ENCODE results near the gene HBZ. TPM values are rescaled to one million over a fixed set of nuclear protein-coding genes. Genes with fewer than 3 reads are reported as not detected.

HBZ gene
- total and polyA plus RNA-seq, 2 of the 13 experiments (the other 11 are each of a cell fraction or from before 2014, with no cell fraction given), result 0.21 TPM; not detected in 1

DNA sequence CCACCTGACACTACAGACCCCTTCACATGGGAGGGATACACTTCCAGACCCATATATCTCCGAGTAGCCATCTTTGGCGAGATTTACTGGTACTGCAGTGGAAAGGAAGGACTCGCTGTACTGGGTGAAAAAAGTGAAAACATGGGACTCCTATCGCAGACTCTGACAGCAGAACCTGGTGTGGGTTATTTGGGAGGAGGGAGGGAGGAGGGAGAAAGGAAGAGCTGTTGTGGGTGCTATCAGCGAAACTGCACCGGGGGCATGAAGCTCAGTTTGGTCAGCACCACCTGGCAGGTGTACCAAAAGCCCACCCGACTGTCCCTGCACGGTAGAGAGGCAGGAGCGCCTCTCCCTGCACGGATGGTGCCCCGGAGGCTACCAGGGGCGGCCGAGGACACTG lies 32.8 kb downstream of the HBZ start (continued):
- TF ChIP-seq, protein P1, sequence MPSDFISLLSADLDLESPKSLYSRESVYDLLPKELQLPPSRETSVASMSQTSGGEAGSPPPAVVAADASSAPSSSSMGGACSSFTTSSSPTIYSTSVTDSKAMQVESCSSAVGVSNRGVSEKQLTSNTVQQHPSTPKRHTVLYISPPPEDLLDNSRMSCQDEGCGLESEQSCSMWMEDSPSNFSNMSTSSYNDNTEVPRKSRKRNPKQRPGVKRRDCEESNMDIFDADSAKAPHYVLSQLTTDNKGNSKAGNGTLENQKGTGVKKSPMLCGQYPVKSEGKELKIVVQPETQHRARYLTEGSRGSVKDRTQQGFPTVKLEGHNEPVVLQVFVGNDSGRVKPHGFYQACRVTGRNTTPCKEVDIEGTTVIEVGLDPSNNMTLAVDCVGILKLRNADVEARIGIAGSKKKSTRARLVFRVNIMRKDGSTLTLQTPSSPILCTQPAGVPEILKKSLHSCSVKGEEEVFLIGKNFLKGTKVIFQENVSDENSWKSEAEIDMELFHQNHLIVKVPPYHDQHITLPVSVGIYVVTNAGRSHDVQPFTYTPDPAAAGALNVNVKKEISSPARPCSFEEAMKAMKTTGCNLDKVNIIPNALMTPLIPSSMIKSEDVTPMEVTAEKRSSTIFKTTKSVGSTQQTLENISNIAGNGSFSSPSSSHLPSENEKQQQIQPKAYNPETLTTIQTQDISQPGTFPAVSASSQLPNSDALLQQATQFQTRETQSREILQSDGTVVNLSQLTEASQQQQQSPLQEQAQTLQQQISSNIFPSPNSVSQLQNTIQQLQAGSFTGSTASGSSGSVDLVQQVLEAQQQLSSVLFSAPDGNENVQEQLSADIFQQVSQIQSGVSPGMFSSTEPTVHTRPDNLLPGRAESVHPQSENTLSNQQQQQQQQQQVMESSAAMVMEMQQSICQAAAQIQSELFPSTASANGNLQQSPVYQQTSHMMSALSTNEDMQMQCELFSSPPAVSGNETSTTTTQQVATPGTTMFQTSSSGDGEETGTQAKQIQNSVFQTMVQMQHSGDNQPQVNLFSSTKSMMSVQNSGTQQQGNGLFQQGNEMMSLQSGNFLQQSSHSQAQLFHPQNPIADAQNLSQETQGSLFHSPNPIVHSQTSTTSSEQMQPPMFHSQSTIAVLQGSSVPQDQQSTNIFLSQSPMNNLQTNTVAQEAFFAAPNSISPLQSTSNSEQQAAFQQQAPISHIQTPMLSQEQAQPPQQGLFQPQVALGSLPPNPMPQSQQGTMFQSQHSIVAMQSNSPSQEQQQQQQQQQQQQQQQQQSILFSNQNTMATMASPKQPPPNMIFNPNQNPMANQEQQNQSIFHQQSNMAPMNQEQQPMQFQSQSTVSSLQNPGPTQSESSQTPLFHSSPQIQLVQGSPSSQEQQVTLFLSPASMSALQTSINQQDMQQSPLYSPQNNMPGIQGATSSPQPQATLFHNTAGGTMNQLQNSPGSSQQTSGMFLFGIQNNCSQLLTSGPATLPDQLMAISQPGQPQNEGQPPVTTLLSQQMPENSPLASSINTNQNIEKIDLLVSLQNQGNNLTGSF (CRISPR knock-in tag; IDR thresholded peaks at IDR 0.05), result no peak
- TF ChIP-seq THAP11 (CRISPR knock-in tag; IDR thresholded peaks at IDR 0.05), result no peak
- TF ChIP-seq, protein P2, sequence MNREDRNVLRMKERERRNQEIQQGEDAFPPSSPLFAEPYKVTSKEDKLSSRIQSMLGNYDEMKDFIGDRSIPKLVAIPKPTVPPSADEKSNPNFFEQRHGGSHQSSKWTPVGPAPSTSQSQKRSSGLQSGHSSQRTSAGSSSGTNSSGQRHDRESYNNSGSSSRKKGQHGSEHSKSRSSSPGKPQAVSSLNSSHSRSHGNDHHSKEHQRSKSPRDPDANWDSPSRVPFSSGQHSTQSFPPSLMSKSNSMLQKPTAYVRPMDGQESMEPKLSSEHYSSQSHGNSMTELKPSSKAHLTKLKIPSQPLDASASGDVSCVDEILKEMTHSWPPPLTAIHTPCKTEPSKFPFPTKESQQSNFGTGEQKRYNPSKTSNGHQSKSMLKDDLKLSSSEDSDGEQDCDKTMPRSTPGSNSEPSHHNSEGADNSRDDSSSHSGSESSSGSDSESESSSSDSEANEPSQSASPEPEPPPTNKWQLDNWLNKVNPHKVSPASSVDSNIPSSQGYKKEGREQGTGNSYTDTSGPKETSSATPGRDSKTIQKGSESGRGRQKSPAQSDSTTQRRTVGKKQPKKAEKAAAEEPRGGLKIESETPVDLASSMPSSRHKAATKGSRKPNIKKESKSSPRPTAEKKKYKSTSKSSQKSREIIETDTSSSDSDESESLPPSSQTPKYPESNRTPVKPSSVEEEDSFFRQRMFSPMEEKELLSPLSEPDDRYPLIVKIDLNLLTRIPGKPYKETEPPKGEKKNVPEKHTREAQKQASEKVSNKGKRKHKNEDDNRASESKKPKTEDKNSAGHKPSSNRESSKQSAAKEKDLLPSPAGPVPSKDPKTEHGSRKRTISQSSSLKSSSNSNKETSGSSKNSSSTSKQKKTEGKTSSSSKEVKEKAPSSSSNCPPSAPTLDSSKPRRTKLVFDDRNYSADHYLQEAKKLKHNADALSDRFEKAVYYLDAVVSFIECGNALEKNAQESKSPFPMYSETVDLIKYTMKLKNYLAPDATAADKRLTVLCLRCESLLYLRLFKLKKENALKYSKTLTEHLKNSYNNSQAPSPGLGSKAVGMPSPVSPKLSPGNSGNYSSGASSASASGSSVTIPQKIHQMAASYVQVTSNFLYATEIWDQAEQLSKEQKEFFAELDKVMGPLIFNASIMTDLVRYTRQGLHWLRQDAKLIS (CRISPR knock-in tag; IDR thresholded peaks at IDR 0.05), result no peak
- TF ChIP-seq, protein P3, sequence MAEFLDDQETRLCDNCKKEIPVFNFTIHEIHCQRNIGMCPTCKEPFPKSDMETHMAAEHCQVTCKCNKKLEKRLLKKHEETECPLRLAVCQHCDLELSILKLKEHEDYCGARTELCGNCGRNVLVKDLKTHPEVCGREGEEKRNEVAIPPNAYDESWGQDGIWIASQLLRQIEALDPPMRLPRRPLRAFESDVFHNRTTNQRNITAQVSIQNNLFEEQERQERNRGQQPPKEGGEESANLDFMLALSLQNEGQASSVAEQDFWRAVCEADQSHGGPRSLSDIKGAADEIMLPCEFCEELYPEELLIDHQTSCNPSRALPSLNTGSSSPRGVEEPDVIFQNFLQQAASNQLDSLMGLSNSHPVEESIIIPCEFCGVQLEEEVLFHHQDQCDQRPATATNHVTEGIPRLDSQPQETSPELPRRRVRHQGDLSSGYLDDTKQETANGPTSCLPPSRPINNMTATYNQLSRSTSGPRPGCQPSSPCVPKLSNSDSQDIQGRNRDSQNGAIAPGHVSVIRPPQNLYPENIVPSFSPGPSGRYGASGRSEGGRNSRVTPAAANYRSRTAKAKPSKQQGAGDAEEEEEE (CRISPR knock-in tag; IDR thresholded peaks at IDR 0.05; ENCODE audit: borderline replicate concordance), result no peak
